ENCODE data around the gene UBA5.
"Not testable (repeated sequence)": the region's sequence is repeated elsewhere in the genome, so short reads cannot be mapped to it uniquely, and the experiment has no call there.

- TF ChIP-seq, protein P1, sequence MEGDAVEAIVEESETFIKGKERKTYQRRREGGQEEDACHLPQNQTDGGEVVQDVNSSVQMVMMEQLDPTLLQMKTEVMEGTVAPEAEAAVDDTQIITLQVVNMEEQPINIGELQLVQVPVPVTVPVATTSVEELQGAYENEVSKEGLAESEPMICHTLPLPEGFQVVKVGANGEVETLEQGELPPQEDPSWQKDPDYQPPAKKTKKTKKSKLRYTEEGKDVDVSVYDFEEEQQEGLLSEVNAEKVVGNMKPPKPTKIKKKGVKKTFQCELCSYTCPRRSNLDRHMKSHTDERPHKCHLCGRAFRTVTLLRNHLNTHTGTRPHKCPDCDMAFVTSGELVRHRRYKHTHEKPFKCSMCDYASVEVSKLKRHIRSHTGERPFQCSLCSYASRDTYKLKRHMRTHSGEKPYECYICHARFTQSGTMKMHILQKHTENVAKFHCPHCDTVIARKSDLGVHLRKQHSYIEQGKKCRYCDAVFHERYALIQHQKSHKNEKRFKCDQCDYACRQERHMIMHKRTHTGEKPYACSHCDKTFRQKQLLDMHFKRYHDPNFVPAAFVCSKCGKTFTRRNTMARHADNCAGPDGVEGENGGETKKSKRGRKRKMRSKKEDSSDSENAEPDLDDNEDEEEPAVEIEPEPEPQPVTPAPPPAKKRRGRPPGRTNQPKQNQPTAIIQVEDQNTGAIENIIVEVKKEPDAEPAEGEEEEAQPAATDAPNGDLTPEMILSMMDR (IDR thresholded peaks at IDR 0.05), result not testable (repeated sequence)
- not testable (repeated sequence) for TF ChIP-seq POLR2A, EP300 (IDR thresholded peaks at IDR 0.05)
Observed at GRCh38 chr3:132615301-132615700, 44.8 kb upstream of the UBA5 start.
